Cortex of kidney (tissue), 1 donor: Measurements from ENCODE around the gene C21orf58.
"Not testable (repeated sequence)": the region's sequence is repeated elsewhere in the genome, so short reads cannot be mapped to it uniquely, and the experiment has no call there.

Experiments
- DNase-seq: peaks from one replicate; lab custom pipeline; 2025; lab: John Stamatoyannopoulos, UW

Gene C21orf58

DNA sequence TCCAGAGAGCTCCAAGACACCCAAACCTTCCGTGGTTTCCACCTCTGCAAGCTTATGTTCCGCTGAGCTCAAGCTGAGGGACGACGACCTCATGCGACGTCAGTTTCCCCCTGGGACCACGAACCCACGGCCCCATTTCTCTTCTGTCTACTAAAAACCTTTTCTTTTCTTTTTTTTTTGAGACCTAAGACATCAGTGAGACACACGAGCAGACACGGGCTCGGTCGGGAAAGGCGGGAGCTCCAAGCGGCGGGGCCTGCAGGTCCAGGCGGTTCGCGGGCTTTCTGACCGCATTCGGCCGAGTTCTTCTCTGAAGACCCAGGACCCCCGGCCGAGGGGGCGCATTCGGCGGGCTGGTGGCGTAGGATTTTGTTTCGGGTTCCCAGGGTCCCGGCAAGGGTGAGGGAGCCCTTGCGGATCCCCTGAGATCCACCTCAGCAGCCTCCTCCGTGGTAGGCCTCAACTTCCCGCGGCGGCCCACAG, 402 bp downstream of the C21orf58 start:
- DNase-seq: no peak

DNA sequence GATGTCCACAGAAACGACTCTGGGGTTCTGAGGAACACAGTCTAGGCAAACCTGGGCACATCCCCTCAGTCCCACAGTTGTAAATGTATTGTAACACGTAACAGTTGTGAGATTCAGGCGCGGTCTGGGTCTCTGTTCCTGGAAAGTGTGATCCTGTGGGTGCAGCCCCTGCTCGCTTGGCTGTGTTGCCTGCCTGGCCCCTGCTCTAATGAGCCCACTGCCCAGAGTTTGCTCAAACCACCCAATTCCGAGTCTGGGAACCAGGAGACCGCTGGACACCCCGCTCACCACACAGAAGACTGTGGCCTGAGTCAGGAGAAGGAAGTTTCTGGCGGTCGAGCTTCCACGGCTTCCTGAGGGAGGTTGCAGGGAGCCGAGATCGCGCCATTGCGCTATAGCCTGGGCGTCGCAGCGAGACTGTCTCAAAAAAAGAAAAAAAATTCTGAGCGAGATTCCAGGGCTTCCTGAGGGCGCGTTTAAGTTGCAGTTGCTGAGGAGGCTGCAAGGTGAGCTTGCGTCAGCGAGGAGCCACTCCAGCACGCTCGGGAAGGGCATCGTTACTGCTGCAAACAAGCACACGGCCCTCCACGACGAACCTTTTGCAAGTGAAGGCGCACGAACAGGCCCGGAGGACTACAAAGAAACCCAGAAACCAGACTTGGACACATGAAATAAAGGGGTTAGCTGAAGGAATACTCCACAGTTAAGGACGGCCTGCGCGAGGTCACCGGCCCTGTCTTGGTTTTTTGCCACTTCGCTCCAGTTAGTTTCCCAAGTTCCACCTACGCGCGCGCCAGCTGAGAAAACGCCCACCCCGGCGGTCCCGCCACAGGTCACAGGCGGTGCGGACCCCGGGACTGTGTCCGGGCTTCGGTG, 1.1 kb downstream of the C21orf58 start:
- DNase-seq: no peak

DNA sequence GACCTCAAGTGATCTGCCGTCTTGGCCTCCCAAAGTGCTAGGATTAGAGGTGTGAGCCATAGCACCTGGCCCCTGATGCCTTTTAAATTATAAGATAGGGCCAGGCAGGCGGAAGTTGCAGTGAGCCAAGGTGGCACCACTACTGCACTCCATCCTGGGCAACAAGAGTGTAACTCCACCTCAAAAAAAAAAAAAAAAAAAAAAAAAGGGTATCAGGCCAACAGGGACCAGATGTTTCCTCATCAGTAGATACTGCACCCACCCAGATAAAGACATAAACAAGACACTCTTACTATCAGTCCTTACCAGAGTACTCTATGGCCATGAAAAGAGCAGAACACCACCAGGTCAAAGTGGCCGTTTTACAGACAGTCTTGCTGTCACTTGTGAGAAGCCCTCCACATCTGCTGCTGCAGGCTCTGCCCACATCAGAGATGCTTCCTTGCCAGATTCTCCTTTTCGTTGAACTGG, 3.3 kb downstream of the C21orf58 start:
- no peak for DNase-seq

DNA sequence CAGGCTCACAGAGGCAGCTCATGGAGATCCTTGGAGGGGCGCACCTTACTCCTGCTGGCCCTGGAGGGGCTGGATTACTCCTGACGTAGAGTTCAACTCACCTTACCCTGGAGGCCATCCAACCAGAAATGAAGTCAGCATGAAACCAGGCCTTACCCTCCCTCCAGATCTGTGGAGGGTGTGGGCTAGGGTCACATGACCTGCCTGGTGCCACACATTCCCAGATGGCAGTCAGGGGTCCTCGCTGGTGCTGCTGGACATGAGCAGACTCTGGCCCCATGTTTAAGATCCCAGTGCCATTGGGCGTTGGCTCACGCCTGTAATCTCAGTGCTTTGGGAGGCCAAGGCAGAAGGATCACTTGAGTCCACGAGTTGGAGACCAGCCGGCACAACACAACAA, 4.5 kb downstream of the C21orf58 start:
- DNase-seq: no peak

DNA sequence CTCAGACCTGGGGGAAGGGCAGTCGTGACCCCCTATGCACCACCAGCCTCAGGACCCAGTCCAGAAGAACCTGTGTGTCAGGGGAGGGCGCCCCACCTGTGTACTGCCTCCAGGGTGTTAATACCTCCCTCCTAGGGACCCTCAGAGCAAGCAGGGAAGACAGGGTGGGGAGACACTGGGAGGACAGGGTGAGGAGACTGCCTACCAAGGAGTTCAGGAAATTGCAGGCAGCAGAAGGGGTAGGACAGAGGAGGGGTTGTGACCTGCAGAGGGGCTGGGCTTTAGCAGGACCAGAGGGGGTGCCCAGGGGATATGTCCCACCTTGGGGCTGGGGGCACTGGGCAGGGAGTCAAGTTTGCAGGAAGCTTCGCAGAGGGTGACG, 5.2 kb downstream of the C21orf58 start:
- DNase-seq: no peak

DNA sequence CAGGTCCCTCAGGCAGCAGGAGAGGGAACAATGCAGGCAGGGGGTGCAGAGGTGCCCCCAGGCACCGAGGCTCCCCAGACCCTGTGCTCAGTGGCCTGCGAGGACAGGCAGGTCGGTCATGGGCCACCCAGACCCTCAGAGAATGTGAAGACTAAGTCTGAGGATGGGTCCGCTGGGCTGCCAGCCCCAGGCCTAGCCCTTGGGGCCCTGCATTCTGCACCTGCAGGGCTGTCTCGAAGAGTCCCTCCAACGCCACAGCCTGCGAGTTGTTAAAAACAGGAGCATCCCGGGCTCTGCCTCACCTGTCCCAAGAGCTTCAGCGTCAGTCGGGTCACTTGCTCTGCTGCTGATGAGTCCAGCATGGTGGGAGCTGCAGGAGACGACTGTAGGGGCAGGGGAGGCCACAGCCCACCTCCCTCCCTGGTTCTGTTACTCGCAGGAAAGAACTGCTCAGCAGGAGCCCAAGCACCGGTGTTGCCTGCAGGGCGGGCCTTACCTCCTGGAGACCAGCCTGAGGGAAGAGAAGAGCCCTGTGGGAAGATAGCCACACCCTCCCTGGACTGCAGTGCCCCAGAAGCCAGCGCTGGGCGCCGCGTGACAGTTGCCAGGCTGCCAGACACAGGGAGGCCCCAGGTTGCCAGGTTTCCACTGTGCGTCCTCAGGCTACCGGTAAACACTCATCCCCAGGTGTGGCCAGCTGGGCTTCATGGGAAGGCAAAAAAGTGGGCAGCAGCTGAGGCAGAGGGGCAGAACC, 5.8 kb downstream of the C21orf58 start:
- DNase-seq: no peak

DNA sequence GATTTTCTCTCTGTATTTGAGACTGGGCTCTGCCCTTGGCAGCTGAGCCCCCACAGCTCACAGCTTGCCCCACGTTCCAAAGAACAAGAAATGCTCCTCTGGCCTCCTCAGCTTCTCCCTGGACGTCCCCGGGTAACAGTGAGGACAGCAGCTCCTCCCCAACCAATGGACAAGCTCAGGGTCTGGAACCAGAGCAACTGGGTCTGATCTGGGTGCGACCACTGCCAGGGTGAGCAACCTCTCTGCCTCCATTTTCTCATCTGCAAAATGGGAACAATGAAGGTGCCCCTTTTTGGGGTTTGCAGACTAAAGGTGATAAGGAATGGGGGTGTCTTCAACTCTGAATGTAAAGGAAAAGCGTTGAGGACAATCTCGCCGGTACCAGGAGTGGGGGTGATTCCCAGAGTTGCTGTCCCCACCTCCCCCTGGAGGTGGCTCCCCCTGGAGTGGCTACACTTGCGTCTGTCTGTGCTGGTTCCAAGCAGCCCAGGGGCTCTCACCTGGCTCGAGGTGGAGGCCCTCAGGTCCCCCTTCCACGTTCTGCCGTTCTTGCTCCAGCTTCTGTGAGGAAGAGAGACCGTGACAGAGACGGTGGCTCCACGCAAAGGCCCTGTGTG, 6.9 kb downstream of the C21orf58 start:
- no peak for DNase-seq

DNA sequence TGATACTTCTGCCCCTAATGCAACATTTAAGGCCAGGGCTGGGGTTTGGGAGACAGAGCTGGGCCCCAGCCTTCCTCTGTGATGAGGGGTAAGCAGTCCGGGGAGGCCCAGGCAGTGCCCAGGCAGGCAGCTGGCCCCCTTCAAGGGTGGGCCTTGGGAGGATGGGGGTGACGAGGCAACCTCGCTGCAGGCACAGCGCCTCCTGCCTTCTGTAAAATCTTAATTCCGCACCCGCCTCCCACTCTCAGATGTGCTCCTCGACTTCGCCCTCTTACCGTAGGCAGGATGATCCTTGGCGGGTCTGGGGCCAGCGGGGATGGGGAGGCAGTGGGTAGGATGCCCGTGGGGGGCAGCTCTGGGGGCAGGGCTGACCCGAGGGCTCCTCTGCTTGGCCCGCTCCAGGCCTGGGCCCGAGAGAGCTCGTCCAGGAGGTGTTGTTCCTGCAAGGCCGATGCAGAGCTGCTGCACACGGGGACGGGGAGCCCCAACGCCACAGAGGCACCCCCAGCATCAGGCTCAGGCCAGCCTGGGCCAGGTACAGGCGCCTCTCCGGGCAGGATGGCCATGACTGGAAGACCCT, 9.1 kb downstream of the C21orf58 start:
- no peak for DNase-seq

DNA sequence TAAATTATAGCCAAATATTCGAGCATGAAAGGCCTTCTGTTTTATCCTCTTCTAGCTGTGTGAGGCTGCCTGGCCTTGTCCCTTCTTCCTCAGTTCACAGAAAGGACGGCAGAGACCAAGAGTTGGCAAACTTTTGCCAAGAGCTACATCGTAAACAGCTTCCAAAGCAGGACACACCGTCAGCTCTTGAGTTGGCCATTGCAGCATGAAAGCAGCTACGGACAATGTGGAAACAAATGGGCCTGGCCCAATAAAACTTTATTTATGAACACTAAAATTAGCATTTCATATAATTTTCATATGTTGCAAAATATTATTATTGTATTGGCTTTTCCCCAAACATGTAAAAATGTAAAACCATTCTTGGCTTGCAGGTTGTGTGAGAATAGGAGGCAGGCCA, 10.7 kb downstream of the C21orf58 start:
- DNase-seq: no peak

DNA sequence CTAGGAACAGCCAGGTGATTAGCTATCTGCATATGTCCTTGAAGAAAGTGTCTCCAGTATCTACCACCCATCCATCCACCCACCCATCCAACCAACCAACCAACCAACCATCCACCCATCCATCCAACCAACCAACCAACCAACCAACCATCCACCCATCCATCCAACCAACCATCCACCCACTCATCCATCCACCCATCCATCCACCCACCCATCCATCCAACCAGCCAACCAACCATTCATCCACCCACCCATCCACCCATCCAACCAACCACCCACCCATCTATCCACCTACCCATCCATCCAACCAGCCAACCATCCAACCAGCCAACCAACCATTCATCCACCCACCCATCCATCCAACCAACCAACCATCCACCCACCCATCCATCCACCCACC, 12.1 kb downstream of the C21orf58 start:
- no peak for DNase-seq

DNA sequence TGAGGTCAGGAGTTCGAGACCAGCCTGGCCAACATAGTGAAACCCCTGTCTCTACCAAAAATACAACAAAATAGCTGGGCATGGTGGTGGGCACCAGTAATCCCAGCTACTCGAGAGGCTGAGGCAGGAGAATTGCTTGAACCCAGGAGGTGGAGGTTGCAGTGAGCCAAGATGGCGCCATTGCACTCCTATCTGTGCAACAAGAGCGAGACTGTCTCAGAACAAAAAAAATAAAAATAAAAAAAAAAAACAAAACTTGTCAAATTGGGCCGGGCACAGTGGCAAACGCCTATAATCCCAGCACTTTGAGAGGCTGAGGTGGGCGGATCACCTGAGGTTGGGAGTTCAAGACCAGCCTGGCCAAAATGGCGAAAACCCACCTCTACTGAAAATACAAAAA, 13.4 kb downstream of the C21orf58 start:
- not testable (repeated sequence) for DNase-seq

DNA sequence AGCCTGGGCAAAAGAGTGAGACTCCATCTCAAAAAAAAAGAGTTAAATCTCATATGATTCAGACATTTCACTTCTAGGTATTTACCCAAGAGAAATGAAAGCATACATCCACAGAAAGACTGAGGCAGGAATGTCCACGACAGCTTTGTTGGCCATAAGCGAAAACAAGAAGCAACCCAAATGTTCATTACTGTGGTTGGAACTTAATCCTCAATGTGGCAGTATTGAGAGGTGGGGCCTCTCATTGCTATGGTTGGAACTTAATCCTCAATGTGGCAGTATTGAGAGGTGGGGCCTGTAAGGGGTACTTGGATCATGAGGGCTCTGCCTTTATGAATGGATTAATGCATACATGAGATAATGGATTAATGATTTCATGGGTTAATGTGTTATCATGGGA, 15.2 kb downstream of the C21orf58 start:
- DNase-seq: no peak

DNA sequence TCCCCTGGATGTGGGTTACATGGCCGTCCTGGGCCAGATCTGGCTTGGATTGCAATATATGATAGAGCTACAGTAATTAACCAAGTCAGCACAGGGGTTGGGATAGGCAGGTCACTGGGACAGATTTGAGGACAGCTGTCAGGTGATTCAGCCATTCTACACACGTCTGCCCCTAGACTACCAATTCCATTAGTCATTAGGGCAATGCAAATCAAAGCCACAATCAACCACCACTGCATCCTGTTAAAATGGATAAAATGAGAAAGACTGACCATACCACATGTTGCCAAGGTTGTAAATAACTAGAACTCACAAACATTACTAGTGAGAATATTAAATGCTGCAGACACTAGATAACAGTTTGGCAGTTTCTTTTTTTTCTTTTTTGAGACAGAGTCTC, 16.0 kb downstream of the C21orf58 start:
- no peak for DNase-seq

DNA sequence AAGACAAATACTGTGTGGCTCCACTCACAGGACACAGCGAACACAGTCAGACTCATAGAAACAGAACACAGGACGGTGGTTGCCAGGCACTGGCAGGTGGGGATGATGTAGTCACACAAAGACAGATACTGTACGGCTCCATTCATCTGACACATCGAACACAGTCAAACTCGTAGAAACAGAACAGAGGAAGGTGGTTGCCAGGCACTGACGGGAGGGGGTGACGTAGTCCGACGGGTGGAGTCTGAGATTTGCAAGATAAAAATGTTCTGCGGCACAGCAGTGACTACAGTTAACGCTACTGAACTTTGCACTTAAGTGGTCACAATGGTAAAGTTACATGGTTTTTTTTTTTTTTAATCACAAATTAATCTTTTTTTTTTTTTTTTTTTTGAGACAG, 18.7 kb downstream of the C21orf58 start:
- DNase-seq: no peak

DNA sequence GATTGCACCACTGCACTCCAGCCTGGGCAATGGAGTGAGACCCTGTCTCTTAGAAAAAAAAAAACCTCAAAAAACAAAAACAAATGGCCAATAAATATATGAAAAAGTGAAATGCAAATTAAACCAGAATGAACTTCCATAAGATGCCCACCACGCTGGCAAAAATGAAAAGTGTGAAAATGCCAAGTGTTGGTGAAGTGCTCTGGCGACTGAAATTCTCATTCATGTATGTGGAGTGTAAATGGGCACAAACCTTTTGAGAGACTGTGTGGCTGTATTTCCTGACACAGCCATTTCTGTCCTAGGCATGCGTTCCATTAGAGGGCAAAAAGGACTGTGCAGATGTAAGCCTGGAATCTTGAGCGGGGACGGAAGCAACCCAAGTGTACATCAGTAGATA, 19.2 kb downstream of the C21orf58 start:
- DNase-seq: no peak

DNA sequence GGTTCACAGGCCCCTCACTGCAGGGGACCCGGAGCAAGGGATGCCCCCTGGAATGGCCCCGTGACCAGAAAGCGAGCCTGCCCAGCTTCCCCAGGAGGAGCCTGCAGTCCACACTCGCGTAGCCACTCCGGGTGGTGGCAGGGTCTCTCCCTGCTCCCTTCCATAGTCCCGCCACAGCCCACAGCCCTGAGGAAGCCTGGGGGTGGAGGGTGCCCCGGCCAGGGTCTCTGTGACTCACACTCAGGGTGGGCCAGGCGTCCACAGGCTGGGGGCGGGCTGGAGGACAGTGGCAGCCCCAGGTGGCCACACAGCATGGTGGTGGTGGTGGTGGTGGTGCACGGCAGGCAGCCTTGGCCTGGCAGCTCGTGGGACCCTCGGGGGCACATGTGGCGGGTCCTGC, 21.9 kb downstream of the C21orf58 start:
- DNase-seq: no peak

DNA sequence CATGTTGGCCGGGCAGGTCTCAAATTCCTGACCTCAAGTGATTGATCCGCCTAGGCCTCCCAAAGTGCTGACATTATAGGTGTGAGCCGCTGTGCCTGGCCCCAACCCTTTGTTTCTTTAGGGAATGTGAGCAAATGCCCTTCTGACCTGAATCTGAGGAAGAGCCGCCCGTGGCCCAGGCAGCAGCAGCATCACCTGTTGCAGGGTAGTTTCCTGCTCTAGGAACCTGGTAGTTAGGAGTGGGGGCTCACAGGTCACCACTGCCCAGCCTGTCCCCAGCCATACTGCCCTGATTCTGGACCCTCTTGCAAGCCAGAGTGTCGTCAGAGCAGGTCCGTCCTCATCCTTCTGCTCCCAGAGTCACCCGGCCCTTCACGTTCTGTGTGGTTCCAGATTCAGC, 24.5 kb downstream of the C21orf58 start:
- DNase-seq: no peak

DNA sequence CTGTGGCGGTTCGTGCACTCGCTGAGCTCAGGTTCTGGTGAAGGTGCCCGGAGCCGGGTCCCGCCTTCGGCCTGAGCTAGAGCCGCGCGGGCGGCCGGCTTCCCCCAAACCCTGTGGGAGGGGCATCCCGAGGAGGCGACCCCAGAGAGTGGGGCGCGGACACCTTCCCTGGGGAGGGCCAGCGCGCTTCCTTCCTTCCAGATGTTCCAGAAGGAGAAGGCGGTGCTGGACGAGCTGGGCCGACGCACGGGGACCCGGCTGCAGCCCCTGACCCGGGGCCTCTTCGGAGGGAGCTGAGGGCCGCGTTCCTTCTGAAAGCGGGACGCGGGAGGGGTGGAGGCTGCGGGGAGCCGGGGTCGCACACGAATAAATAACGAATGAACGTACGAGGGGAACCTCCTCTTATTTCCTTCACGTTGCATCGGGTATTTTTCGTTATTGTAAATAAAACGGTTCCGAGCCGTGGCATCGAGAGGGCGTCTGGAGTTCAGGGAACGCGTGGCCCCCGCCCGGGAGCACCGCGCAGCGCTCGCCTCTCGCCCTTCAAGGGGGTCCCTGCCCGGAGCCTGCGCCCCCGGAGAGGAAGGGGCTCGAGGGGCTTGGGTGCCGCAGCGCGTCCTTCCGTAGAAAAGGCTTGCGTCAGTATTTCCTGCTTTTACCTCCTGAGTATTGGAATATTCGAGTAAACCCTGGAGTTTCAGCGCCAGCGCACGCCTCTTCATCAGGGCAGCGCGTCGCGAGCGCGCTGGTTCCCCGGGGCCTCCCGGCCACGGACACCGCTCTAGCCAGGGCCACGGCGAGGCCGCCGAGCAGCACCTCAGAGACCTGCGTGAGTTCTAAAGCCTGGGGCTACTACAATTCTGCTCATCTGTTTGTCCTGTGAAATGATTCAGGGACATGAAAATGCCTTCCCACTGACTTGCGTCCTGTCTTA, 26.1 kb downstream of the C21orf58 start:
- no peak for DNase-seq

DNA sequence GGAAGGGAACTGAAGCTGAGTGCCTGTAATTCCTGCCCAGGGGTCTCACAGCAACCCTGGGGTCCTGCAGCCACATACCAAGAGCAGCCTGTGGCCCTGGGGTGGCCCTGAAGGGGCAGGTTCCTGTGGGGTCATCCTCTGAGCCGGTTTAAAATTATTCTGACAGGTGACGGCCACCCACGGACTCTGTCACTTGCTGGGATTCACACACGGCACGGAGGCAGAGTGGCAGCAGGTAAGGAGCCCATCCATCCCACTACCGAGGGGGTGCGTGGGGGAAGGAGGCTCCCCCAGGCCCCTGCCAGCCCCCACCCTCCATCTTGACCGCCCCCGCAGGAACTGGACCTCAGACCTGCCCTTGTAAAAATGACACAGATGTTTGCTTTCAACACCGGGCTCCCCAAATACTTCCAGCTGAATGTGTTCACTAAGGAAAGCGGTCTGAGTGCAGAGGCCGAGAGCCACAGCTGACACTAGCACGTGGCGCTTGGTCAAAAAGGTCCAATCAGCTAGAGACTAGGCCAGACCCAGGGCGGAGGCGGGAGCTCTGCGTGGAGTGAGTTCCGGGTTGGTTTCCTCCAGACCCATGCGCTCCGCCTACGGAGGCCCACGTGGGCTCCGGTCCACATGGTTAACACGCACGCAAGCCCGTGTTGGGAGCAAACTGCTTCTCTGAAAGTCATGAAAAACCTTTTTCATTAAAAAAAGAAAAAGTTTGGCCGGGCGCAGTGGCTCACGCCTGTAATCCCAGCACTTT, 27.5 kb downstream of the C21orf58 start:
- DNase-seq: no peak

DNA sequence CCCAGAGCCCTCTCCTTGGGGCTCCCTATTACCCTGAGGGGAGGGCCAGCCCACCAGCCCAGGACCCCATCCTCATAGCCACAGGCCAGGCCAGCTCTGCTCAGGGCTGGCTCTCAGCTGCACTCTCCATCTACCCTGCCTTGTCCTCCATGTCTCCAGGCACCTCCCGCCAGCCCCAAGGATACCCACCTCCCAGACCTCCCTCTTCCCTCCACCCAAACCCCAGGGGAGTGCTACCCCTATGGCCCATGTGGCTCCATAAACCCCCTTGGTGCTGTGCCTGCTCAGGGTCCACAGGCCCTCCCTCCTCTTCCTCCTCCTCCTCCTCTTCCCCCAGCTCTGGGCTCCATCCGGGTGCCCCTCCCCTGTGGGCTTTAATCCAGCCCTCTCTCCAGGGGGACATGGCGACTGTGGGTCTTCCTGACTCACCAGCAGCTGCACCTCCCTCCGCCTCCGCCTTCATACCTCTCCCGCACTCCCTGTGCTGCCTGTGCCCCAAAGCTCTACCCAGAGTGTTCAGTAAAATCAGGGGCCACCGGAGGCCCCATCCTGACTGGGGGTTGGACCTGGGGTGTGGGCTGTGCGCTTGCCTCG, 28.4 kb downstream of the C21orf58 start:
- DNase-seq: no peak
